Sigmoid colon (tissue), 7 donors: ENCODE data around the gene CDT1. TPM values are rescaled to one million over a fixed set of nuclear protein-coding genes. Genes with fewer than 3 reads are reported as not detected.
A peak's percentile ranks its signal among the peaks of the same experiment; 100 is the strongest.

ENCODE experiments used
- DNase-seq: peaks from one replicate; pipeline ENCODE4 v3.0.0-alpha.2; 2019
- H3K27ac ChIP-seq, 4 donors: fragments of 200-600 bp; sonication (generic); one replicate each; pipeline ENCODE4 v1.5.1; 2016 to 2019; ENCODE audit warnings: mild to moderate bottlenecking in 1 of 4
- H3K27me3 ChIP-seq, 3 donors: fragments of 200-600 bp; sonication (generic); one replicate each; pipeline ENCODE4 v1.5.1; 2019; ENCODE audit warnings: mild to moderate bottlenecking in 1 of 3
- H3K36me3 ChIP-seq, 4 donors: fragments of 200-600 bp; sonication (generic); one replicate each; pipeline ENCODE4 v1.5.1; 2016 to 2019
- H3K4me1 ChIP-seq, 4 donors: fragments of 200-600 bp; sonication (generic); one replicate each; pipeline ENCODE4 v1.5.1; 2017 to 2019
- H3K4me3 ChIP-seq, 4 donors: fragments of 200-600 bp; sonication (generic); one replicate each; pipeline ENCODE4 v1.5.1; 2017 to 2019; ENCODE audit warnings: mild to moderate bottlenecking in 2 of 4, moderate library complexity in 1 of 4
- H3K9me3 ChIP-seq, 4 donors: fragments of 200-600 bp in 3 of 4; sonication (generic) in 3 of 4; one replicate each; pipeline versions ENCODE4 v1.5.1 to v1.6.1; 2013 to 2019
- EP300 ChIP-seq, 4 donors: sonication (generic); formaldehyde crosslinking; IDR thresholded peaks; one replicate each; pipeline ENCODE4 v1.6.1; 2017; ENCODE audit warnings: antibody characterized with exemption in 4 of 4
- POLR2A ChIP-seq, 2 donors: fragments of 450-650 bp; IDR thresholded peaks; one replicate each; pipeline ENCODE4 v1.6.1; 2016; ENCODE audit warnings: antibody characterized with exemption in 2 of 2, mild to moderate bottlenecking in 2 of 2, moderate library complexity in 2 of 2
- POLR2AphosphoS5 ChIP-seq, 4 donors: sonication (generic); formaldehyde crosslinking; IDR thresholded peaks; one replicate each; pipeline ENCODE4 v1.6.1; 2017; ENCODE audit warnings: antibody characterized with exemption in 4 of 4
- WGBS, 2 donors: extraction: QIAGEN DNeasy Blood & Tissue Kit; methylation state at CpG; one replicate each; pipeline ENCODE4 v1.1.7; 2013; 5-methylcytosine and 5-hydroxymethylcytosine counted together
- intact Hi-C: fragments of 100-400 bp; cut with DNase I; formaldehyde crosslinking; loops from one replicate; pipeline ENCODE4 v1.15.1; 2023
- polyA plus RNA-seq, 3 donors: library from polyadenylated mRNA; stranded (reverse); fragments of 200-250 nt; gene quantifications; one replicate each; pipeline ENCODE4 v1.2.3, GENCODE V29; 2013
- total RNA-seq, 4 donors: library from RNA; depleted of rRNA; stranded (reverse); fragments of >200 nt; gene quantifications; one replicate each; pipeline ENCODE4 v1.1.0, GENCODE V29; 2016
- TF ChIP-seq, protein P1 (sequence below), 4 experiments: fragments of 450-650 bp in 3 of 4; fragments of 200-600 bp in 1 of 4; IDR thresholded peaks; one replicate each; pipeline ENCODE4 v1.5.1; 2016 to 2019; ENCODE audit warnings: antibody characterized with exemption in 4 of 4, mild to moderate bottlenecking in 3 of 4, moderate library complexity in 2 of 4
- donor health status: healthy with polysubstance abuse.
- donor health status: Bipolar disorder and iron deficiency.
- donor health status: healthy.

CDT1 gene
- total and polyA plus RNA-seq, 7 donors = 0.71 to 17.4 (median 3.3) TPM; not detected in 1

DNA sequence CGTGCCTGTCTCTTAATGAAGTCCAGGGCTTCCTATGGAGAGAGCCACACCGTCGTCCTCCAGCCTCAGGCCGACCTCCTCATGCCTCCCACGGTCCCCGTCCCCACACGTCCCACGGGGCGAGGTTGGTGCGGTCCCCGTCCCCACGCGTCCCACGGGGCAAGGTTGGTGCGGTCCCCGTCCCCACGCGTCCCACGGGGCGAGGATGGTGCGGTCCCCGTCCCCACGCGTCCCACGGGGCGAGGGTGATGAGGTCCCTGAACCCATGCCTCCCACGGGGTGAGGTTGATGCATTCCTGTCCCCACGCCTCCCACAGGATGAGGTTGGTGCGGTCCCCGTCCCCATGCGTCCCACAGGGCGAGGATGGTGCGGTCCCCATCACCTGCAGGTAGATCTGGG is 32.2 kb downstream of the CDT1 start:
- Histone ChIP-seq H3K27me3 (no peaks in the 10 kb centered on the region), H3K9me3 (no peaks in the 10 kb centered on the region), H3K4me3 (no peak overlapping the region), H3K4me1 (no peaks in the 10 kb centered on the region), H3K27ac (peak overlapping the region in 1 of 4 donors; percentile 31), H3K36me3 (peaks cover 0 to 46% (median 16%) of the 10 kb centered on the region in 4 donors)
- intact Hi-C loops = no loop called here
- no peak for DNase-seq
- 85 to 97% methylated on average over 33 of the region's 33 CpGs for WGBS, 2 donors
- TF ChIP-seq POLR2A (IDR thresholded peaks at IDR 0.05) = no peak
- TF ChIP-seq, protein P1, sequence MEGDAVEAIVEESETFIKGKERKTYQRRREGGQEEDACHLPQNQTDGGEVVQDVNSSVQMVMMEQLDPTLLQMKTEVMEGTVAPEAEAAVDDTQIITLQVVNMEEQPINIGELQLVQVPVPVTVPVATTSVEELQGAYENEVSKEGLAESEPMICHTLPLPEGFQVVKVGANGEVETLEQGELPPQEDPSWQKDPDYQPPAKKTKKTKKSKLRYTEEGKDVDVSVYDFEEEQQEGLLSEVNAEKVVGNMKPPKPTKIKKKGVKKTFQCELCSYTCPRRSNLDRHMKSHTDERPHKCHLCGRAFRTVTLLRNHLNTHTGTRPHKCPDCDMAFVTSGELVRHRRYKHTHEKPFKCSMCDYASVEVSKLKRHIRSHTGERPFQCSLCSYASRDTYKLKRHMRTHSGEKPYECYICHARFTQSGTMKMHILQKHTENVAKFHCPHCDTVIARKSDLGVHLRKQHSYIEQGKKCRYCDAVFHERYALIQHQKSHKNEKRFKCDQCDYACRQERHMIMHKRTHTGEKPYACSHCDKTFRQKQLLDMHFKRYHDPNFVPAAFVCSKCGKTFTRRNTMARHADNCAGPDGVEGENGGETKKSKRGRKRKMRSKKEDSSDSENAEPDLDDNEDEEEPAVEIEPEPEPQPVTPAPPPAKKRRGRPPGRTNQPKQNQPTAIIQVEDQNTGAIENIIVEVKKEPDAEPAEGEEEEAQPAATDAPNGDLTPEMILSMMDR (IDR thresholded peaks at IDR 0.05) = no peak
- TF ChIP-seq EP300 (IDR thresholded peaks at IDR 0.05) = no peak
- no peak for TF ChIP-seq POLR2AphosphoS5 (IDR thresholded peaks at IDR 0.05)

GRCh38 chr16:88836791-88837190 is 33.2 kb downstream of the CDT1 start:
- H3K36me3 ChIP-seq = peaks cover 0 to 55% (median 18%) of the 10 kb centered on the region in 4 donors
- 91 to 94% methylated on average over 17 of the region's 17 CpGs for WGBS, 2 donors

DNA sequence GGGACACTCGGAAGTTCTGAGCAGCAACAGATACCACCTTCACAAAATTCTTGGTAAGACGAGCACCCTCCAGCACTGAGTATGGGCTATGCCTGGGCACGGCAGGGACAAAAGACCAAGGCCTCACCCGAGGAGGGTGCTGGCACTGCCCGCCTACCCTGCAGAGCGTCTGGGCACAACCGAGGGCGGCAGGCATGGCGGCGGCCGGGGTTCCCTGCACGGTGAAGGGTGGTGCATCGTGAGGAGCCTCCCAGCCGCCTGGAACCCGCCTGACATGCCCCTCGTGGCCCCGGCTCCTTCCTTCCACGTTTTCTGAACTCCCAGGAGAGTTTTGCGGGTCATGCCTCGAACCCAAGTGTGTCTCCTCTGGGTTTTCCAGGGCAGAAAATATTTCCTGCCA is 34.2 kb downstream of the CDT1 start:
- no peak for DNase-seq
- no peak overlapping the region for H3K4me3 ChIP-seq
- H3K4me1 ChIP-seq = no peaks in the 10 kb centered on the region
- no peaks in the 10 kb centered on the region for H3K27me3 ChIP-seq
- no peaks in the 10 kb centered on the region for H3K9me3 ChIP-seq
- no peak for TF ChIP-seq POLR2AphosphoS5 (IDR thresholded peaks at IDR 0.05)
- TF ChIP-seq, protein P1 (IDR thresholded peaks at IDR 0.05) = no peak
- no peak for TF ChIP-seq POLR2A (IDR thresholded peaks at IDR 0.05)
- no peak for TF ChIP-seq EP300 (IDR thresholded peaks at IDR 0.05)
- WGBS, 2 donors = 86 to 95% methylated on average over 20 of the region's 20 CpGs
- intact Hi-C loops = no loop called here
- no peak overlapping the region for H3K27ac ChIP-seq
- peaks cover 0 to 56% (median 21%) of the 10 kb centered on the region in 4 donors for H3K36me3 ChIP-seq

More at GRCh38 chr16:88836791-88837190, 33.2 kb downstream of the CDT1 start:
- intact Hi-C loops = no loop called here
- DNase-seq = no peak
- Histone ChIP-seq H3K27ac (no peak overlapping the region), H3K4me1 (no peaks in the 10 kb centered on the region), H3K9me3 (no peaks in the 10 kb centered on the region), H3K4me3 (no peak overlapping the region), H3K27me3 (no peaks in the 10 kb centered on the region)
- no peak for TF ChIP-seq POLR2A (IDR thresholded peaks at IDR 0.05)
- TF ChIP-seq, protein P1 (IDR thresholded peaks at IDR 0.05) = no peak
- no peak for TF ChIP-seq EP300 (IDR thresholded peaks at IDR 0.05)
- TF ChIP-seq POLR2AphosphoS5 (IDR thresholded peaks at IDR 0.05) = no peak

DNA sequence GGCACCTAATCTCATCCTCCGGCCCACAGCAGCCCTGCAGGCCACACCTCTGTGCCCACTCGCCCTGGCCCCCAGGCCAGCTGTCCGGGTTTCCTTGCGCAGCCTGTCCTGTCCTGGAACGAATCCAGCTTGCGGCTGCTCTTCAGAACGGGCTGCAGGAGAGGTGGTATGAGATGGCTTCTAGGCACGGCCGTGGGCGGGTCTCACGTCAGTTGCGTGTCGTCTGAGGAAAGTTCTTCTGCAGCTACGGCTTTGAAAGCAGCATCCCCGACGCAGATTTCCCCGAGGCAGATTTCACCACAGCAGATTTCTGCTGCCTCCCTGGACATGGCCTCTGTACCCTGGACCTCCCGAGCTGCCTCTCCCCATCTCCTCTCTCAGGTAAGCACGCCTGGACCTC is 35.0 kb downstream of the CDT1 start:
- WGBS, 2 donors = 89 to 93% methylated on average over 19 of the region's 19 CpGs
- no peaks in the 10 kb centered on the region for H3K27me3 ChIP-seq
- intact Hi-C loops = no loop called here
- H3K27ac ChIP-seq = no peak overlapping the region
- no peaks in the 10 kb centered on the region for H3K4me1 ChIP-seq
- DNase-seq = no peak
- no peak overlapping the region for H3K4me3 ChIP-seq
- TF ChIP-seq, protein P1 (IDR thresholded peaks at IDR 0.05) = no peak
- no peaks in the 10 kb centered on the region for H3K9me3 ChIP-seq
- H3K36me3 ChIP-seq = peaks cover 0 to 56% (median 21%) of the 10 kb centered on the region in 4 donors

DNA sequence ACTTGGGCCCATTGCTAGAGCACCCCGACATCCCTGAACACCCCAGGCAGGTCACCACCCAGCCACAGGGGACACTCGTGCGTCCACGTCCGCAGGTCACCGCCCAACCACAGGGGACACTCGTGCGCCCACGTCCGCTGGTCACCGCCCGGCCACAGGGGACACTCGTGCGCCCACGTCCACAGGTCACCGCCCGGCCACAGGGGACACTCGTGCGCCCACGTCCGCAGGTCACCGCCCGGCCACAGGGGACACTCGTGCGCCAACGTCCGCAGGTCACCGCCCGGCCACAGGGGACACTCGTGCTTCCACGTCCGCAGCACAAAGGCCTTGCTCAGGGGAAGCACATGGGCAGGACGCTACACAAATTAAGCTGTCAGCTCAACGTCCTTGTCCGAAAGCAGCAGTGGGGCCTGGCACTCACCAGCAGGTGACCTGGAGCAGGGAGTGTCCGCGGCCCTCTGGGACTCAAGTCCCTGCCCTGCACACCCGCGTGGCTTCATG is 35.5 kb downstream of the CDT1 start:
- no peak for DNase-seq
- no peak for TF ChIP-seq EP300 (IDR thresholded peaks at IDR 0.05)
- no peak for TF ChIP-seq POLR2AphosphoS5 (IDR thresholded peaks at IDR 0.05)
- no peak for TF ChIP-seq POLR2A (IDR thresholded peaks at IDR 0.05)
- TF ChIP-seq, protein P1 (IDR thresholded peaks at IDR 0.05) = no peak
- Histone ChIP-seq H3K27me3 (no peaks in the 10 kb centered on the region), H3K4me1 (no peaks in the 10 kb centered on the region), H3K27ac (no peak overlapping the region), H3K36me3 (peaks cover 0 to 56% (median 21%) of the 10 kb centered on the region in 4 donors), H3K4me3 (no peak overlapping the region), H3K9me3 (no peaks in the 10 kb centered on the region)
- 92 to 94% methylated on average over 39 of the region's 39 CpGs for WGBS, 2 donors
- intact Hi-C loops = no loop called here
